HEK293 (cell line): Measurements from ENCODE around the gene TMLHE.

ENCODE experiments used
- CTCF ChIA-PET: fragments of 350-600 bp; formaldehyde crosslinking; extraction: SDS; loops from one replicate; lab custom pipeline; 2021; ENCODE audit warnings: antibody characterized with exemption; lab: Yijun Ruan, JAX
- POLR2A ChIA-PET: fragments of 300-600 bp; formaldehyde crosslinking; extraction: SDS; loops from one replicate; lab custom pipeline; 2020; ENCODE audit warnings: antibody characterized with exemption, inconsistent platforms; lab: Yijun Ruan, JAX
- H3K27ac ChIP-seq: fragments of 200-500 bp; sonication (Bioruptor generic); 2 replicates; pipeline ENCODE4 v1.5.1; 2014; ENCODE audit warnings: low read depth, low read length, control low read depth, inconsistent platforms; ENCODE audit errors: extremely low read depth
- H3K36me3 ChIP-seq, 2 experiments: fragments of 200-500 bp in 1 of 2; sonication (Bioruptor generic) in 1 of 2; 1 replicate in 1 of 2; 2 replicates in 1 of 2; pipeline ENCODE4 v1.5.1; 2014 to 2017; ENCODE audit warnings: inconsistent platforms in 2 of 2, low read length in 2 of 2; ENCODE audit not compliant: control insufficient read depth in 2 of 2, insufficient read depth in 1 of 2
- H3K4me1 ChIP-seq: fragments of 200-500 bp; sonication (Bioruptor generic); 2 replicates; pipeline ENCODE4 v1.5.1; 2014; ENCODE audit warnings: mild to moderate bottlenecking, low read length, inconsistent platforms; ENCODE audit not compliant: control insufficient read depth, insufficient read depth
- H3K4me3 ChIP-seq: 2 replicates; pipeline ENCODE4 v1.5.1; 2011; ENCODE audit warnings: low read depth, mild to moderate bottlenecking, control low read depth, low read length, moderate library complexity
- H3K9me3 ChIP-seq: fragments of 200-500 bp; sonication (Bioruptor generic); 2 replicates; pipeline ENCODE4 v1.5.1; 2014; ENCODE audit warnings: low read depth, low read length, inconsistent platforms; ENCODE audit not compliant: control insufficient read depth, insufficient read depth
- GLI2 ChIP-seq: fragments of 450-650 bp; formaldehyde crosslinking; IDR thresholded peaks from 2 replicates; pipeline ENCODE4; 2017; ENCODE audit warnings: missing biosample characterization, missing genetic modification characterization, low read depth, borderline replicate concordance
- IKZF3 ChIP-seq: fragments of 450-650 bp; IDR thresholded peaks from 2 replicates; pipeline ENCODE4 v1.5.0; 2018; ENCODE audit warnings: missing biosample characterization, mild to moderate bottlenecking, missing genetic modification characterization, moderate library complexity
- SP2 ChIP-seq: fragments of 450-650 bp; formaldehyde crosslinking; IDR thresholded peaks from 2 replicates; pipeline ENCODE4 v1.5.1; 2016; ENCODE audit warnings: missing biosample characterization, missing genetic modification characterization
- YY1 ChIP-seq: fragments of 450-650 bp; formaldehyde crosslinking; IDR thresholded peaks from 2 replicates; pipeline ENCODE4 v1.5.1; 2018; ENCODE audit warnings: missing biosample characterization, missing genetic modification characterization
- ZBTB7A ChIP-seq: fragments of 450-650 bp; formaldehyde crosslinking; IDR thresholded peaks from 2 replicates; pipeline ENCODE4 v1.5.1; 2016; ENCODE audit warnings: low read depth, missing biosample characterization, missing genetic modification characterization
- ZFHX2 ChIP-seq: fragments of 450-650 bp; formaldehyde crosslinking; conservative IDR thresholded peaks from 2 replicates; pipeline ENCODE4 v1.5.1; 2016; ENCODE audit warnings: missing biosample characterization, missing genetic modification characterization
- ZFP37 ChIP-seq: fragments of 450-650 bp; formaldehyde crosslinking; IDR thresholded peaks from 2 replicates; pipeline ENCODE4 v1.5.1; 2016; ENCODE audit warnings: missing biosample characterization, missing genetic modification characterization
- ZNF157 ChIP-seq: fragments of 450-650 bp; formaldehyde crosslinking; IDR thresholded peaks from 2 replicates; pipeline ENCODE4 v1.5.1; 2016; ENCODE audit warnings: missing biosample characterization, missing genetic modification characterization
- ZNF266 ChIP-seq: fragments of 450-650 bp; formaldehyde crosslinking; IDR thresholded peaks from 2 replicates; pipeline ENCODE4 v1.5.1; 2016; ENCODE audit warnings: missing biosample characterization, missing genetic modification characterization, low read depth
- ZNF274 ChIP-seq, 2 experiments: fragments of 200-500 bp in 1 of 2; fragments of 450-650 bp in 1 of 2; sonication (Bioruptor generic) in 1 of 2; formaldehyde crosslinking in 1 of 2; IDR thresholded peaks; 2 replicates each; pipeline versions ENCODE4 v1.5.1 to v1.6.1; 2014 to 2016; ENCODE audit warnings: borderline replicate concordance in 1 of 2, inconsistent platforms in 1 of 2, low read length in 1 of 2, missing biosample characterization in 1 of 2, missing genetic modification characterization in 1 of 2
- ZNF521 ChIP-seq: fragments of 450-650 bp; formaldehyde crosslinking; IDR thresholded peaks from 2 replicates; pipeline ENCODE4 v1.5.1; 2017; ENCODE audit warnings: missing biosample characterization, mild to moderate bottlenecking, missing genetic modification characterization
- ZNF596 ChIP-seq: fragments of 450-650 bp; IDR thresholded peaks from 2 replicates; pipeline ENCODE4 v1.5.0; 2018; ENCODE audit warnings: missing biosample characterization, mild to moderate bottlenecking, missing genetic modification characterization, moderate library complexity
- ZNF610 ChIP-seq: fragments of 450-650 bp; formaldehyde crosslinking; IDR thresholded peaks from 2 replicates; pipeline ENCODE4 v1.5.1; 2016; ENCODE audit warnings: missing biosample characterization, missing genetic modification characterization, borderline replicate concordance
- ZNF629 ChIP-seq: fragments of 450-650 bp; formaldehyde crosslinking; IDR thresholded peaks from 2 replicates; pipeline ENCODE4 v1.5.1; 2017; ENCODE audit warnings: missing biosample characterization, missing genetic modification characterization
- ZNF843 ChIP-seq: fragments of 450-650 bp; formaldehyde crosslinking; IDR thresholded peaks from 2 replicates; pipeline ENCODE4 v1.5.1; 2016; ENCODE audit warnings: missing biosample characterization, missing genetic modification characterization
- TF ChIP-seq, protein P1 (sequence below): fragments of 450-650 bp; formaldehyde crosslinking; IDR thresholded peaks from 2 replicates; pipeline ENCODE4 v1.5.1; 2017; ENCODE audit warnings: missing biosample characterization, missing genetic modification characterization
- TF ChIP-seq, protein P2 (sequence below): fragments of 450-650 bp; formaldehyde crosslinking; IDR thresholded peaks from 2 replicates; pipeline ENCODE4 v1.5.1; 2016; ENCODE audit warnings: missing biosample characterization, missing genetic modification characterization
- TF ChIP-seq, protein P3 (sequence below): fragments of 450-650 bp; formaldehyde crosslinking; IDR thresholded peaks from 2 replicates; pipeline ENCODE4 v1.5.1; 2017; ENCODE audit warnings: missing biosample characterization, missing genetic modification characterization
- TF ChIP-seq, protein P4 (sequence below): fragments of 450-650 bp; formaldehyde crosslinking; IDR thresholded peaks from 2 replicates; pipeline ENCODE4 v1.5.1; 2016; ENCODE audit warnings: missing biosample characterization, missing genetic modification characterization, borderline replicate concordance
- TF ChIP-seq, protein P5 (sequence below): fragments of 450-650 bp; formaldehyde crosslinking; optimal IDR thresholded peaks from 2 replicates; pipeline ENCODE3; 2016; ENCODE audit warnings: missing biosample characterization, mild to moderate bottlenecking, missing genetic modification characterization
- TF ChIP-seq, protein P6 (sequence below): fragments of 450-650 bp; formaldehyde crosslinking; IDR thresholded peaks from 2 replicates; pipeline ENCODE4 v1.5.1; 2016; ENCODE audit warnings: missing biosample characterization, missing genetic modification characterization

The TMLHE gene, protein sequence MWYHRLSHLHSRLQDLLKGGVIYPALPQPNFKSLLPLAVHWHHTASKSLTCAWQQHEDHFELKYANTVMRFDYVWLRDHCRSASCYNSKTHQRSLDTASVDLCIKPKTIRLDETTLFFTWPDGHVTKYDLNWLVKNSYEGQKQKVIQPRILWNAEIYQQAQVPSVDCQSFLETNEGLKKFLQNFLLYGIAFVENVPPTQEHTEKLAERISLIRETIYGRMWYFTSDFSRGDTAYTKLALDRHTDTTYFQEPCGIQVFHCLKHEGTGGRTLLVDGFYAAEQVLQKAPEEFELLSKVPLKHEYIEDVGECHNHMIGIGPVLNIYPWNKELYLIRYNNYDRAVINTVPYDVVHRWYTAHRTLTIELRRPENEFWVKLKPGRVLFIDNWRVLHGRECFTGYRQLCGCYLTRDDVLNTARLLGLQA

DNA sequence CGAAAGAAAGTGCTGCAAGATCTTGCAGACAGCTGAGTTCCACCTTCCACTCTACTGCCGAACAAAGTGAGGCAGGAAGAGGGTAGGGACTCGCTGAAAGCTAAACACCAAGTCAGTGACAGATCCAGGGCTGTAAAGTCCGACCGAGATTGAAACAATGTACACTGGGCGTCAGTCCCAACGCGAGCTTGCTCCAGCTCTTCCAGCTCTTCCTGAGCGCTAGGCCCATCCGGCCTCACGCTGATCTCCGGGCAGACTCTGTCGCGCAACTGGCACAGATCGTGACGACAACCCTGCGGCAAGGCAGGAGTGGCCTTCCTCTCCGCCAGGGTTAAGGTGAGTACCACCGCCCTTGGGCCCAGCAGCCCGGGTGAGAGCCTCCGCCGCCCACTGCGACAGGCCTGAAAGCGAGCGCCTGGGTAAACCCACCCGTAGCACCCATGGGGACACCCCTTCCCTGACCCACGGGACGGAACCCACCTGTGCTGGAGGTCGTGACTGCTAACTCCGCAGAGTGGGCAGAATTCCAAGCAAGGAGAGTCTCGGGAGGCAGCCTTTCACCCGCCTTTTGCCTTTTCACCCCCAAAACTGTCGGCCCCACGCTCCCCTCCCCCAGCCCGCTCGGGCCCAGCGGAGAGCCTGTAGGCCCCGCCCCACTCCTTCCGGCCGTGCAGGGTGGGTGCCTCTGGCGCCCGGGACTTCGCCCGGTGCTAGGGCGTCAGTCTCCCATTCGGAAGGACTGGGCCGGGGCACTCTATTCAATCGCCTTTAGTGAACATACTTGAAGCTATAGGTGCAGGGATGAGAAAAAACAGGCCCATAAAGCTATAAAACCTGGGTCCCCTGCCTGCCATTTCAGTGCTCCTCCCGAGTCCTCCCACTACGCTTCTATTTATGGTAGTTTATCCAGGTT lies at the start of gene TMLHE, which contains the start of gene SPRY3:
Gene TMLHE (minus strand): TSS at position 641 of the 913 bp plus-strand sequence. CDS start 67,676 bp downstream, outside the sequence.
Gene SPRY3 (plus strand): TSS at position 275 of the 913 bp plus-strand sequence.
- ChIA-PET CTCF (interaction anchor here (0.7 kb wide), 1 partner anchor 19 kb away, joined by 3 read pairs; no protein-coding TSS in a partner anchor), POLR2A (no interaction called here)
- no peaks in the 10 kb centered on the region; the same call in 1 of the 2 replicates for H3K9me3 ChIP-seq
- H3K4me3 ChIP-seq: peak within 1 kb of the TSS; percentile 56
- peak within 1 kb of the TSS; percentile 73 for H3K27ac ChIP-seq
- no peaks in the 10 kb centered on the region for H3K4me1 ChIP-seq
- no peaks in the 10 kb centered on the region; a peak in 1 of 3 replicates for H3K36me3 ChIP-seq
- TF ChIP-seq ZFHX2 (tag by site-specific recombination) (peak; percentile 78), ZNF266 (tag by site-specific recombination) (no peak), ZNF157 (tag by site-specific recombination) (no peak), ZNF843 (tag by site-specific recombination) (no peak), ZNF274 (IDR thresholded peaks at IDR 0.05; ENCODE audit: low read length) (no peak), ZNF274 (tag by site-specific recombination; IDR thresholded peaks at IDR 0.05; ENCODE audit: borderline replicate concordance) (no peak), ZFP37 (peak; percentile 48; the same call in 1 of the 2 replicates), GLI2 (tag by site-specific recombination) (no peak), SP2 (tag by site-specific recombination) (peak; percentile 62), ZNF629 (peak; percentile 65), ZNF610 (tag by site-specific recombination) (no peak), ZNF596 (no peak), ZNF521 (tag by site-specific recombination) (no peak), IKZF3 (tag by site-specific recombination) (0 out of 2 replicates have a peak, but pooled peaks have one; percentile 9), ZBTB7A (tag by site-specific recombination) (no peak), YY1 (tag by site-specific recombination) (peak; percentile 28; the same call in 1 of the 2 replicates)
- TF ChIP-seq, protein P1, sequence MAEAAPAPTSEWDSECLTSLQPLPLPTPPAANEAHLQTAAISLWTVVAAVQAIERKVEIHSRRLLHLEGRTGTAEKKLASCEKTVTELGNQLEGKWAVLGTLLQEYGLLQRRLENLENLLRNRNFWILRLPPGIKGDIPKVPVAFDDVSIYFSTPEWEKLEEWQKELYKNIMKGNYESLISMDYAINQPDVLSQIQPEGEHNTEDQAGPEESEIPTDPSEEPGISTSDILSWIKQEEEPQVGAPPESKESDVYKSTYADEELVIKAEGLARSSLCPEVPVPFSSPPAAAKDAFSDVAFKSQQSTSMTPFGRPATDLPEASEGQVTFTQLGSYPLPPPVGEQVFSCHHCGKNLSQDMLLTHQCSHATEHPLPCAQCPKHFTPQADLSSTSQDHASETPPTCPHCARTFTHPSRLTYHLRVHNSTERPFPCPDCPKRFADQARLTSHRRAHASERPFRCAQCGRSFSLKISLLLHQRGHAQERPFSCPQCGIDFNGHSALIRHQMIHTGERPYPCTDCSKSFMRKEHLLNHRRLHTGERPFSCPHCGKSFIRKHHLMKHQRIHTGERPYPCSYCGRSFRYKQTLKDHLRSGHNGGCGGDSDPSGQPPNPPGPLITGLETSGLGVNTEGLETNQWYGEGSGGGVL (tag by site-specific recombination): 0 out of 2 replicates have a peak, but pooled peaks have one; percentile 9
- TF ChIP-seq, protein P2, sequence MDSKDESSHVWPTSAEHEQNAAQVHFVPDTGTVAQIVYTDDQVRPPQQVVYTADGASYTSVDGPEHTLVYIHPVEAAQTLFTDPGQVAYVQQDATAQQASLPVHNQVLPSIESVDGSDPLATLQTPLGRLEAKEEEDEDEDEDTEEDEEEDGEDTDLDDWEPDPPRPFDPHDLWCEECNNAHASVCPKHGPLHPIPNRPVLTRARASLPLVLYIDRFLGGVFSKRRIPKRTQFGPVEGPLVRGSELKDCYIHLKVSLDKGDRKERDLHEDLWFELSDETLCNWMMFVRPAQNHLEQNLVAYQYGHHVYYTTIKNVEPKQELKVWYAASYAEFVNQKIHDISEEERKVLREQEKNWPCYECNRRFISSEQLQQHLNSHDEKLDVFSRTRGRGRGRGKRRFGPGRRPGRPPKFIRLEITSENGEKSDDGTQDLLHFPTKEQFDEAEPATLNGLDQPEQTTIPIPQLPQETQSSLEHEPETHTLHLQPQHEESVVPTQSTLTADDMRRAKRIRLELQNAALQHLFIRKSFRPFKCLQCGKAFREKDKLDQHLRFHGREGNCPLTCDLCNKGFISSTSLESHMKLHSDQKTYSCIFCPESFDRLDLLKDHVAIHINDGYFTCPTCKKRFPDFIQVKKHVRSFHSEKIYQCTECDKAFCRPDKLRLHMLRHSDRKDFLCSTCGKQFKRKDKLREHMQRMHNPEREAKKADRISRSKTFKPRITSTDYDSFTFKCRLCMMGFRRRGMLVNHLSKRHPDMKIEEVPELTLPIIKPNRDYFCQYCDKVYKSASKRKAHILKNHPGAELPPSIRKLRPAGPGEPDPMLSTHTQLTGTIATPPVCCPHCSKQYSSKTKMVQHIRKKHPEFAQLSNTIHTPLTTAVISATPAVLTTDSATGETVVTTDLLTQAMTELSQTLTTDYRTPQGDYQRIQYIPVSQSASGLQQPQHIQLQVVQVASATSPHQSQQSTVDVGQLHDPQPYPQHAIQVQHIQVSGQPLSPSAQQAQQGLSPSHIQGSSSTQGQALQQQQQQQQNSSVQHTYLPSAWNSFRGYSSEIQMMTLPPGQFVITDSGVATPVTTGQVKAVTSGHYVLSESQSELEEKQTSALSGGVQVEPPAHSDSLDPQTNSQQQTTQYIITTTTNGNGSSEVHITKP (tag by site-specific recombination): peak; percentile 97
- TF ChIP-seq, protein P3, sequence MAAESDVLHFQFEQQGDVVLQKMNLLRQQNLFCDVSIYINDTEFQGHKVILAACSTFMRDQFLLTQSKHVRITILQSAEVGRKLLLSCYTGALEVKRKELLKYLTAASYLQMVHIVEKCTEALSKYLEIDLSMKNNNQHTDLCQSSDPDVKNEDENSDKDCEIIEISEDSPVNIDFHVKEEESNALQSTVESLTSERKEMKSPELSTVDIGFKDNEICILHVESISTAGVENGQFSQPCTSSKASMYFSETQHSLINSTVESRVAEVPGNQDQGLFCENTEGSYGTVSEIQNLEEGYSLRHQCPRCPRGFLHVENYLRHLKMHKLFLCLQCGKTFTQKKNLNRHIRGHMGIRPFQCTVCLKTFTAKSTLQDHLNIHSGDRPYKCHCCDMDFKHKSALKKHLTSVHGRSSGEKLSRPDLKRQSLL (tag by site-specific recombination): 0 out of 2 replicates have a peak, but pooled peaks have one; percentile 2
- TF ChIP-seq, protein P4, sequence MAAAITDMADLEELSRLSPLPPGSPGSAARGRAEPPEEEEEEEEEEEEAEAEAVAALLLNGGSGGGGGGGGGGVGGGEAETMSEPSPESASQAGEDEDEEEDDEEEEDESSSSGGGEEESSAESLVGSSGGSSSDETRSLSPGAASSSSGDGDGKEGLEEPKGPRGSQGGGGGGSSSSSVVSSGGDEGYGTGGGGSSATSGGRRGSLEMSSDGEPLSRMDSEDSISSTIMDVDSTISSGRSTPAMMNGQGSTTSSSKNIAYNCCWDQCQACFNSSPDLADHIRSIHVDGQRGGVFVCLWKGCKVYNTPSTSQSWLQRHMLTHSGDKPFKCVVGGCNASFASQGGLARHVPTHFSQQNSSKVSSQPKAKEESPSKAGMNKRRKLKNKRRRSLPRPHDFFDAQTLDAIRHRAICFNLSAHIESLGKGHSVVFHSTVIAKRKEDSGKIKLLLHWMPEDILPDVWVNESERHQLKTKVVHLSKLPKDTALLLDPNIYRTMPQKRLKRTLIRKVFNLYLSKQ (tag by site-specific recombination): no peak
- TF ChIP-seq, protein P5, sequence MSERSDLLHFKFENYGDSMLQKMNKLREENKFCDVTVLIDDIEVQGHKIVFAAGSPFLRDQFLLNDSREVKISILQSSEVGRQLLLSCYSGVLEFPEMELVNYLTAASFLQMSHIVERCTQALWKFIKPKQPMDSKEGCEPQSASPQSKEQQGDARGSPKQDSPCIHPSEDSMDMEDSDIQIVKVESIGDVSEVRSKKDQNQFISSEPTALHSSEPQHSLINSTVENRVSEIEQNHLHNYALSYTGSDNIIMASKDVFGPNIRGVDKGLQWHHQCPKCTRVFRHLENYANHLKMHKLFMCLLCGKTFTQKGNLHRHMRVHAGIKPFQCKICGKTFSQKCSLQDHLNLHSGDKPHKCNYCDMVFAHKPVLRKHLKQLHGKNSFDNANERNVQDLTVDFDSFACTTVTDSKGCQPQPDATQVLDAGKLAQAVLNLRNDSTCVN (tag by site-specific recombination): peak; percentile 38
- TF ChIP-seq, protein P6, sequence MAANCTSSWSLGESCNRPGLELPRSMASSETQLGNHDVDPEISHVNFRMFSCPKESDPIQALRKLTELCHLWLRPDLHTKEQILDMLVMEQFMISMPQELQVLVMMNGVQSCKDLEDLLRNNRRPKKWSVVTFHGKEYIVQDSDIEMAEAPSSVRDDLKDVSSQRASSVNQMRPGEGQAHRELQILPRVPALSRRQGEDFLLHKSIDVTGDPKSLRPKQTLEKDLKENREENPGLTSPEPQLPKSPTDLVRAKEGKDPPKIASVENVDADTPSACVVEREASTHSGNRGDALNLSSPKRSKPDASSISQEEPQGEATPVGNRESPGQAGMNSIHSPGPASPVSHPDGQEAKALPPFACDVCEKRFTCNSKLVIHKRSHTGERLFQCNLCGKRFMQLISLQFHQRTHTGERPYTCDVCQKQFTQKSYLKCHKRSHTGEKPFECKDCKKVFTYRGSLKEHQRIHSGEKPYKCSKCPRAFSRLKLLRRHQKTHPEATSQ: peak; percentile 56; the same call in 1 of the 2 replicates
